RPMI8226 (cell line): Measurements from ENCODE around the gene IP6K2.
"Not testable (repeated sequence)": the region's sequence is repeated elsewhere in the genome, so short reads cannot be mapped to it uniquely, and the experiment has no call there.

Experiments used
- DNase-seq: peaks from one replicate; pipeline ENCODE4 v3.0.0-alpha.2; 2015

The IP6K2 gene

GRCh38 chr3:48716982-48717746 is at the start of gene IP6K2:
Gene IP6K2, minus strand, starts transcription at chr3:48717221. Its CDS starts 21,930 bp downstream, at chr3:48695291.
- peak; percentile 99 for DNase-seq

- DNase-seq: peak; percentile 7
Measured at GRCh38 chr3:48765376-48765775, 48.4 kb upstream of the IP6K2 start.

- no peak for DNase-seq
Measured at GRCh38 chr3:48762816-48763215, 45.8 kb upstream of the IP6K2 start.

GRCh38 chr3:48759991-48760540 is 43.0 kb upstream of the IP6K2 start:
- DNase-seq: not testable (repeated sequence)

- DNase-seq: not testable (repeated sequence)
Measured at GRCh38 chr3:48759531-48759930, 42.5 kb upstream of the IP6K2 start.

GRCh38 chr3:48759071-48759470 is 42.0 kb upstream of the IP6K2 start:
- DNase-seq: no peak

GRCh38 chr3:48756640-48757039 is 39.6 kb upstream of the IP6K2 start:
- DNase-seq: no peak

- DNase-seq: no peak
Measured at GRCh38 chr3:48750856-48751255, 33.8 kb upstream of the IP6K2 start.

GRCh38 chr3:48748754-48749153 is 31.7 kb upstream of the IP6K2 start:
- no peak for DNase-seq

GRCh38 chr3:48747706-48748105 is 30.7 kb upstream of the IP6K2 start:
- DNase-seq: no peak

GRCh38 chr3:48747015-48747615 is 30.1 kb upstream of the IP6K2 start:
- DNase-seq: no peak

- DNase-seq: no peak
Measured at GRCh38 chr3:48743773-48744172, 26.8 kb upstream of the IP6K2 start.

- DNase-seq: not testable (repeated sequence)
Measured at GRCh38 chr3:48741226-48741625, 24.2 kb upstream of the IP6K2 start.

- peak; percentile 72 for DNase-seq
Measured at GRCh38 chr3:48739955-48740823, 23.2 kb upstream of the IP6K2 start.

GRCh38 chr3:48739617-48739954 is 22.6 kb upstream of the IP6K2 start:
- no peak for DNase-seq

GRCh38 chr3:48738926-48739616 is 22.1 kb upstream of the IP6K2 start:
- no peak for DNase-seq

- no peak for DNase-seq
Measured at GRCh38 chr3:48738144-48738536, 21.1 kb upstream of the IP6K2 start.

GRCh38 chr3:48735075-48735767 is 18.2 kb upstream of the IP6K2 start:
- peak; percentile 24 for DNase-seq

GRCh38 chr3:48734541-48734940 is 17.5 kb upstream of the IP6K2 start:
- not testable (repeated sequence) for DNase-seq

GRCh38 chr3:48733752-48734518 is 16.9 kb upstream of the IP6K2 start:
- not testable (repeated sequence) for DNase-seq

- no peak for DNase-seq
Measured at GRCh38 chr3:48727511-48727910, 10.5 kb upstream of the IP6K2 start.
